AG09309 (cell line): Measurements from ENCODE around the gene P2RX7.
"Not testable (repeated sequence)": the region's sequence is repeated elsewhere in the genome, so short reads cannot be mapped to it uniquely, and the experiment has no call there.

Experiments
- DNase-seq: peaks from one replicate; pipeline ENCODE4 v3.0.0-alpha.2; 2010; ENCODE audit warnings: low read depth
- H3K4me3 ChIP-seq: 2 replicates; pipeline ENCODE4 v1.5.1; 2011; ENCODE audit warnings: mild to moderate bottlenecking, low read depth, low read length, moderate library complexity; ENCODE audit not compliant: control insufficient read depth
- TF ChIP-seq, protein P1 (sequence below): IDR thresholded peaks from 2 replicates; pipeline ENCODE4 v1.5.1; 2011; ENCODE audit warnings: mild to moderate bottlenecking, low read depth, low read length, inconsistent platforms; ENCODE audit not compliant: insufficient read depth, control insufficient read depth; ENCODE audit errors: missing control alignments

Gene P2RX7

GRCh38 chr12:121188227-121188626, 55.6 kb downstream of the P2RX7 start:
- TF ChIP-seq, protein P1, sequence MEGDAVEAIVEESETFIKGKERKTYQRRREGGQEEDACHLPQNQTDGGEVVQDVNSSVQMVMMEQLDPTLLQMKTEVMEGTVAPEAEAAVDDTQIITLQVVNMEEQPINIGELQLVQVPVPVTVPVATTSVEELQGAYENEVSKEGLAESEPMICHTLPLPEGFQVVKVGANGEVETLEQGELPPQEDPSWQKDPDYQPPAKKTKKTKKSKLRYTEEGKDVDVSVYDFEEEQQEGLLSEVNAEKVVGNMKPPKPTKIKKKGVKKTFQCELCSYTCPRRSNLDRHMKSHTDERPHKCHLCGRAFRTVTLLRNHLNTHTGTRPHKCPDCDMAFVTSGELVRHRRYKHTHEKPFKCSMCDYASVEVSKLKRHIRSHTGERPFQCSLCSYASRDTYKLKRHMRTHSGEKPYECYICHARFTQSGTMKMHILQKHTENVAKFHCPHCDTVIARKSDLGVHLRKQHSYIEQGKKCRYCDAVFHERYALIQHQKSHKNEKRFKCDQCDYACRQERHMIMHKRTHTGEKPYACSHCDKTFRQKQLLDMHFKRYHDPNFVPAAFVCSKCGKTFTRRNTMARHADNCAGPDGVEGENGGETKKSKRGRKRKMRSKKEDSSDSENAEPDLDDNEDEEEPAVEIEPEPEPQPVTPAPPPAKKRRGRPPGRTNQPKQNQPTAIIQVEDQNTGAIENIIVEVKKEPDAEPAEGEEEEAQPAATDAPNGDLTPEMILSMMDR: no peak
- no peak for DNase-seq
- no peak overlapping the region for H3K4me3 ChIP-seq

DNA sequence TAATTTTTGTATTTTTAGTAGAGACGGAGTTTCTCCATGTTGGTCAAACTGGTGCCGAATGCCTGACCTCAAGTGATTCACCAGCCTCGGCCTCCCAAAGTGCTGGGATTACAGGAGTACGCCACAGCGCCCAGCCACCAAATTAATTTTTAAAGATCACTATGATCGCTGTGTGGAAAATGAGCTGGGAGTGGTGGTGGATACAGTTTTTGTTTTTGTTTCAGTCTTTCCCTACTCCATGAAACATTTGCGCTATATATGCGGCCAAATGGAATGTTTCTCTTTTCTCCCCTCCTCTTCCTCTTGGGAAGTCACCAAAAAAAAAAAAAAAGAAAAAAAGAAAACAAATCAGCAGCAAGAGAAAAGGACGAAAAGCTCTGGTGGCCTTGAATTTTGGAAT, 56.5 kb downstream of the P2RX7 start:
- no peak for DNase-seq
- no peak overlapping the region for H3K4me3 ChIP-seq
- TF ChIP-seq, protein P1: no peak

DNA sequence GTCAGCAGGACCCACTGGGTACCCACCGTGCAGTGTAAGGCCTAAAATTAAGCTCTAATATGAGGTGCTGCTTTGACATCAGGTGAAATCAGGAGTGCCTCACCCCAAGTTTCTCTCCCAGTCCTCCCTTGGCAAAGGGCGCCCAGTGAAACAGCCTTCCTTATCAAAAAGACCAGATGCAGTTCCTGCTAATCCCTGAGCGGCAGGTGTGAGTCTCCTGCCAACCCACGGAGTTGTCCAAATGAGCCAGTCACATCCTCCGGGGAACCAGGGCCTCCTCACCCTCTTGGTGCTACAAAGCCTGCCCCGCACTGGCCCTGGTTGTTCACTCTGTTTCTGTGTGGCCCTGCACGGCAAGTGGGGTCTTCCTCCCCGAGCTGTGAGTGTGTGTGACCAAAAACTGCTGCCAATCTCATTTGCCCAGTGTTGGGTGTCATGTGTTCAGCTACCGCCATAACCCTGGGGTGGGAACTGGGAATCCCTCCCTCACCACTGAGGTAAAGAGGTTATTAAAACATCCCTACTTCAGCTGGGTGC, 57.0 kb downstream of the P2RX7 start:
- no peak for DNase-seq
- no peak overlapping the region for H3K4me3 ChIP-seq
- TF ChIP-seq, protein P1: no peak

- TF ChIP-seq, protein P1: no peak
- no peak overlapping the region for H3K4me3 ChIP-seq
- DNase-seq: peak; percentile 80
These were observed 57.9 kb downstream of the P2RX7 start for GRCh38 chr12:121190523-121191031.

- TF ChIP-seq, protein P1: no peak
- H3K4me3 ChIP-seq: no peak overlapping the region
- DNase-seq: no peak
These were observed 58.5 kb downstream of the P2RX7 start for GRCh38 chr12:121191151-121191550.

DNA sequence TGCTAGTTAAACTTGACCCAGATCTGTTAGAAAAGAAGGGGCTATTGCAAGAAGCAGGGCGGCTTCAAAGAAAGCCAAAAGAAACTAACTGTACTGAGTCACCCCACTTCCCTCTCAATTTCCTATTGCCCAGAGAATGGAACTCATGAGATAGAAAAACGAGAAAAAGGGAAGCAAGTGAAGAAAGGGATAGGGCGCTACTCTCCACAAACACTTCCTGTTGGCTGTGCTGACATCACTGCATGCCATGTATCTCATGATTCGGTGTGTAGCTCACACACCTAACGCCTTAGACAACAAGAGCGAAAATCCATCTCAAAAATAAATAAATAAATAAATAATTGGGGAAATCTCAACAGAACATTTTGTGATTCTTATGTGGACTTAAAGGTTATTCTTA, 64.2 kb downstream of the P2RX7 start:
- TF ChIP-seq, protein P1: no peak
- DNase-seq: no peak
- H3K4me3 ChIP-seq: no peak overlapping the region

GRCh38 chr12:121198949-121199348, 66.3 kb downstream of the P2RX7 start:
- H3K4me3 ChIP-seq: no peak overlapping the region
- TF ChIP-seq, protein P1: no peak
- no peak for DNase-seq

DNA sequence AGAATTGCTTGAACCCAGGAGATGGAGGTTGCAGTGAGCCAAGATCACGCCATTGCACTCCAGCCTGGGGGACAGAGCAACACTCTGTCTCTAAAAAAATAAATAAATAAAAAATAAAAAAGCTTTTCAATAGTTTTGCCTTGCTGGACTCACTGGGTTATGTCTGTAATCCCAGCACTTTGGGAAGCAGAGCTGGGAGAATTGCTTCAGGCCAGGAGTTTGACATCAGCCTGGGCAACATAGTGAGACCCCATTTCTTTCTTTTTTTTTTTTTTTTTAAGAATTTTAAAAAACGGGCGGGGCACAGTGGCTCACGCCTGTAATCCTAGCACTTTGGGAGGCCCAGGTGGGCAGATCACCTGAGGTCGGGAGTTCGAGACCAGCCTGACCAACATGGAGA, 68.5 kb downstream of the P2RX7 start:
- DNase-seq: not testable (repeated sequence)

More for the DNA sequence above, 68.5 kb downstream of the P2RX7 start:
- H3K4me3 ChIP-seq: not testable (repeated sequence)
